ENCODE results near the gene RTP2.

The RTP2 gene, protein sequence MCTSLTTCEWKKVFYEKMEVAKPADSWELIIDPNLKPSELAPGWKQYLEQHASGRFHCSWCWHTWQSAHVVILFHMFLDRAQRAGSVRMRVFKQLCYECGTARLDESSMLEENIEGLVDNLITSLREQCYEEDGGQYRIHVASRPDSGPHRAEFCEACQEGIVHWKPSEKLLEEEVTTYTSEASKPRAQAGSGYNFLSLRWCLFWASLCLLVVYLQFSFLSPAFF

GRCh38 chr3:187702507-187703033, at the start of gene RTP2:
Gene RTP2, minus strand, starts transcription at chr3:187702557. Its CDS starts 429 bp downstream, at chr3:187702128.
- no peak for DNase-seq (ENCODE audit: low read depth, low spot score)

DNA sequence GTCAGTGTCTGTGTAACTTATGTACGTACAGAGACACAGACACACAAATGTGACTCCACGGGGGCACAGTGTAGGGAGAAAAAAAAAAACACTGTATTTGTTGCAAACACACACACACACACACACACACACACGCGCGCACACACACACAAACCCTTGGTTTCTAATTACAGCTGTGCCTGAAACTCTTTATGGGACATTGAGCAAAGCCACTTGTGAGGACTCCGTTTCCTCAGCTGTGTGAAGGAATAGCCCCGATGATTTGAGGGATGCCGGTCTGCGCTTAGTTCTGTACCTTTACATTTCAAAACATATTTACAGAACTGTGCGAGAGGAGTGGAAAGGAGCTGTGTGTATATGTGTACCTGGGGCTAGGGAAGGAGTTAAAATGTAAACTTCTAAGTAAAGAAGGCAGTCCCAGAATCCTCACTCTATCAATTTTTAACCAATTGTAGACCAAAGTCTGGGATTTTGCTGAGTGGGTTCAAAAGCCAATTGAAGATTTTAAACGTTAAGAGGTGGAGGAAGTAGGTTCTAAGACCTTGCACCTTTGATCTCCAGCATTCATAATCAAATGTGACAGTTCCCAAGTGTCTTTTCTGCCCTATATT, 48.3 kb upstream of the RTP2 start:
- no peak for DNase-seq (ENCODE audit: low read depth, low spot score)

GRCh38 chr3:187750006-187750512, 47.7 kb upstream of the RTP2 start:
- peak; percentile 59 for DNase-seq (ENCODE audit: low read depth, low spot score)

- DNase-seq (ENCODE audit: low read depth, low spot score) = peak; percentile 95
These were observed 45.7 kb upstream of the RTP2 start for GRCh38 chr3:187748050-187748481.

DNA sequence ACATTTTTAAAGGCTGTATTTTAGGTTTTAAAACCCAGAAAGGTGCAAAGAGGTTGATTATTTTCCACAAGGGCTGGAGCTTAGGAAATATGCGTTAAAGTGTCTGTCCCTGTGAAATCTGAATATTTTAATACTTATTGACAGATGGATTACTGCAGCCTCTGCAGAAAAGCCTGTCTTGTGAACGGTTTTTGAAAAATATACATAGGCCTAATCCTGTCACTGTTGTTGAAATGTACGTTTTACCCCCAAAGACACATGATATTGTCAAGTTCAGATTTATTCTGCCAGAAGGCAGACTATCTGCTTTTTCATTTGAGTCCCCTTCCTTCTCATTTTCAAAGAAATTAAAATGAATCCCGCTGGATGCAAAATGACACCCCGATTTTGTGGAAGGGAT, 45.1 kb upstream of the RTP2 start:
- no peak for DNase-seq (ENCODE audit: low read depth, low spot score)

- DNase-seq (ENCODE audit: low read depth, low spot score) = peak; percentile 60
These were observed 44.3 kb upstream of the RTP2 start for GRCh38 chr3:187746442-187747281.

GRCh38 chr3:187746059-187746441, 43.7 kb upstream of the RTP2 start:
- DNase-seq (ENCODE audit: low read depth, low spot score) = no peak

DNA sequence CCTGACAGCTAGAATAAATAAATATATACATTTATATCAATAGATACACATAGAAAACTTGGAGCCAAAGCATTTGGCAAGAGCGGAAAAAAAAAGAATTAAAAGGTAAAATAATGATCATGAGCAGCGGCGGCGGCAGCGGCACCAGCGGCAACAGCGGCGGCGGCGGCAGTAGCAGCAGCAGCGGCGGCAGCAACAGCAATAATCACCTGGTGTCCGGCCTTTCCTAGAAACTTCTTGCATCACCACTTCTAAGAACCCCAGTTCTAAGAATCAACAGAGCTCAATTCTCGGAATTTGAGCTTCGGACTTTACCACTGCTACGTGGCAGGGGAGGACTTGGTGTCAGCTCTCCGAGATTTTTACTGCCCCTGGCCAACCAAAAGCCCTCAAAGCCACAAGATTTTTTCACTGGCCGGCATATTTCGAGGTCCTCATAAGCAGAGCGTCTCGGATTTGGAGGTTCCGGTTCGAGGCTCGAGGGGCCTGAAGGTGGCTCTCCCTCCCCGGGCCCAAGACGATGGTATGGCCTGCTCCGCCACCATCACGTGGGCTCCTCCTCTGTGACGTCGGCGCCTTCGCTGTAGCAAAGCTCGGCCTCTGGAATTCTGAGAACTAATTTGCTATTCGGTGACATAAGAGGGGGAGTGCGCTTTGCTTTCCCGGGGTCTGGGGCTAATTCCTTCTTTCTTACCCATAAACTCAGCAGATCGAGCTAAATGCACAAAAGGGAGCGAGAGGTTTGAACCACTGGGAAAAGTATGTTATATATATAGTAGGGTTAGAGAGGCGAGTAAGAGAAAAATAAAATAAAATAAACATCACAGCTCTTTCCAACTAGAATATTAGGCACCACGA, 43.1 kb upstream of the RTP2 start, which contains the start of gene BCL6:
TSS of gene BCL6 (minus strand) at position 268 of the 858 bp plus-strand sequence. CDS start 11,775 bp downstream, outside the sequence.
- peak; percentile 98 for DNase-seq (ENCODE audit: low read depth, low spot score)

DNA sequence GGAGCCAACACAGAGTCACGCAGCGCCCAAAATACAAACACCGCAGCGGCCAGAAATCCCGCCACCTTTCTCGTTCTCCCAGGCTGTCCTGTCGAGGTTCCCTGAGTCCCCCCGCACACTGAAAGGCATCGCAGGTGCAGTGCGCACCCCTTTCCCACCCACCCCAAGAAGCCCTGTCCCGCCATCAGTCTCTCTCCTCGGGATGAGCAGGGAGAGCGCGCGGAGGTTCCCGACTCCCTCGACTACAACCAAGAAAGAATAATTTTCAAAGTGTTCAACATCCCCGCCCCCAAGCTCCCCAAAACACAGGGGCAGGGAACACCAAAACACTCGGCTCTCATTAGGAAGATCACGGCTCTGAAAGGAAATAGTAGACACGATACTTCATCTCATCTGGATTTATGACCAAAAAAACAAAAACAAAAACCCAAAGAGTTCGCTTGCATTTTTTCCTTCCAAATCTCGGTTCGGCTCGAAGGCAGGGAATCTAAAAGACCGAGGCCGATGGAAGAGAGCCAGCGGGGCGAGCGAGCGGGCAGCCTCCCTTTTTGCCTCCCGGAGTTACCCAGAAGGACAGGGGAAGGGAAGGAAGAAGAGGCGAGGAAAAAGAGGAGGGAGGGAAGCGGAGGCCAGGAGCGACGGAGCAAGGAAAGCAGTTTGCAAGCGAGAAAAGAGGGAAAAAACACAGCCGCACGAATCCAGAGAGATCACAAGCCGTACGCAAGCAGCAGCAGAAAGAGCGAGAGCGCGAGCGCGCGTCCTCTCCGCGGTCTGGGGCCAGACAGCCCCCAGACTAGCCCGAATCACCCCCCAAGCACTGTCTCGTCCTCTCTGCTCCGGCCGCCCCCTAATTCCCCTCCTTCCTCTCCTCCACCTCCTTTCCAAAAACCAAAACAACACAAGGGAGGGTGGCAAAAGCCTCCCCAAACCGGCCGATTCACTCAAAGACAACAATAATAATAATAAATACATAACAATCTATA, 42.1 kb upstream of the RTP2 start:
- DNase-seq (ENCODE audit: low read depth, low spot score) = peak; percentile 72

DNA sequence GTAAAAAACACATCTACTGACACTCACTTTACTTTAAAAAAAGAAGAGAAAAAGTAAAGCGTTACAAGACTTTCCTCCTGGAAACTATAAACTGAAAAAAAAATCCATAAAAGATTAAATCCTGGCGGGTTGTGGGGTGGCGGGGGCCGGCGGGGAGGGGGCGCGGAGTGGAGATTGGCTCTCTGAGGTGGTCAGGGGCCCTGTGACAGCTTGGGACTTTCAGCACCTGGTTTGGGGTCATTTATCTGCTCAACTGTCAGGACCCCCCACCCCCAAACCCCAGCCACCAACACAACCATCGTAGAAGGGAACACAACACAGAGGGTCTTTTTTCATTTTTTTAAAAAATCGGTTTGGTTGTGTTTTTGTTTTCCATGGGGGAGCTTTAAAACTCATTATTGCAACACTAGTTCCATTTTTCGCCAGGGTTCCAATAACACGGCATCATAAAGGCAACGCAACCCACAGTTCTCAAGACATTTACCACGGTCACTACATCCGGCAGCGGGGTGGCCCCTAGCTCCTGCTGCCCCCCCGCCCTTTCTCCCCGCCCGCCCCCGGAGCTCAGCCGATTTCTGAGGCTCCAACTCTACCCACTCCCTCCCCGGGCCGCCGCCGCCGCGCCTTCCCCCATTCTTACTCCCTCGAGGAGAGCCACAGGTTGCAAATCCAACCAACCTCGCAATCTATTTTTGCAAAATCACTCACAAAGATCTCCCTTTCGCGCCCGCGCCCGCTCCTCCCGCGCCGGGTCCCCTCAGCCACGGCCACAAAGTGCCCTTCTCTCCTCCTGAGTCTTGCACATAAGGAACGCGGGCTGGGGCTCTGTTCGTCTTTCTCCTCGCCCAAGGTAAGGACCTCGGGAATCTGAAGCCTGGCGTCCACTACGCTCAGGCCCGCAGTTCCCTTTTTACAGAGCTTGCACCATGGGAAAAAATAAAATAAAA, 41.1 kb upstream of the RTP2 start:
- peak; percentile 75 for DNase-seq (ENCODE audit: low read depth, low spot score)

- peak; percentile 41 for DNase-seq (ENCODE audit: low read depth, low spot score)
These were observed 40.2 kb upstream of the RTP2 start for GRCh38 chr3:187742351-187743171.

GRCh38 chr3:187741403-187742350, 39.3 kb upstream of the RTP2 start:
- peak; percentile 84 for DNase-seq (ENCODE audit: low read depth, low spot score)

GRCh38 chr3:187740421-187741399, 38.4 kb upstream of the RTP2 start:
- peak; percentile 83 for DNase-seq (ENCODE audit: low read depth, low spot score)

DNA sequence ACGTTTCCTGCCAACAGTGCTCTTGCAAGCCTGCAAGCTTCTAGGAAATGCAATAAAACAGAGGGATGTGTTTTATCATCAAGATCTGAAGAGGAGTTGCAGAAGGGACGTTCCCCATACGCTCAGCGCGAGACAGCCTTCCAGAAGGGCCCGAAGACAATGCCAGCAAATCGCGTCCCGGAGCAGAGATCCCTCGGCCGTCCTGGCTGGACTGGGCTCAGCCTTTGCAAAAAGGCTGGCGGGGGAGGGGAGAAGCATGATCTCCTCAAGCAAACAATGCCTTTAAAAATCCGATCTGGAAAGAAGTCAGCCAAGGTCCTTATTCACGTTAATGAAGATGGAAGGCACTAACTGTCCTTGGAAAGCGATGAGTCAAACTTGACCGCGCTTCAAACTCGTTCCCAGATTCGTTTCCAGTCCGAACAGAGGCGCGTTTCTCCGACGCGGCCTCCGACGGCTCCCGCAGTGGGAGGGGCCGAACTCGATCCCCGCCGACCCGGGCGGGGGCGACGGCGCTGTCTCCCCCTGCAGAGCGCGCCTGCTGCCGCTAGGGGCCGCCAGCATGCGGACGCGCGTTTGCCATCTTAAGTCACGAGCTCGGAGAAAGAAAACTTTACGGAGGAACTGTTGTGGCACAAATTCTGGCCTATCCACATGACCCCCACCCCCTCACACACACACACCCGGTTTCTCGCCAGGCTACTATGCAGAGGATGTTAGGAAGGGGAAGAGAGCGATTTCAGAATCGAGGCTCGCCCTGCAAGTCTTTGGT, 37.4 kb upstream of the RTP2 start:
- peak; percentile 96 for DNase-seq (ENCODE audit: low read depth, low spot score)

Data from astrocyte of the hippocampus (primary cell).